Activated CD4-positive, alpha-beta T cell treated with anti-CD3 and anti-CD28 coated beads for 48 hours (primary cell): ENCODE measurements around the gene C4B.
"Not testable (repeated sequence)": the region's sequence is repeated elsewhere in the genome, so short reads cannot be mapped to it uniquely, and the experiment has no call there.

Source experiments
- DNase-seq: peaks from one replicate; pipeline ENCODE4 v3.0.0-alpha.2; 2020

C4B gene

DNA sequence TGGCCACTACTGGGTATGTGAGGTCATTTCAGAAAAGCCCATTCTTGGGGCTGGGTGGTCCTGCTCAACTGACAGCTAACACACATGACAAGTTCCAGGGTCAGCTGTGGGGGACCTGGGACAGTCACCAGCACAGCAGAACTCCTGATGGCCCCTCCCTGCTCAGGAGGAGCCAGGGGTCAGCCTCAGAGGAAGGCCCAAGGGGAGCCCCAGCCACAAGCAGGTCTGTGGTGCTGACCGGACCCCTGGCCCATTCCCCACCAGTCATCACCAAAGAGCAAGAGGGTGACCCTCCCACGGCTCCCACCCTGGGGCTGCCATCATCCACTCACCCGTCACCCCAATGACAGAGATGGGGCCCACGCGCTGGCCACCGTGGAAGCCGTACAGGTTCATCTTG lies 41.7 kb downstream of the C4B start:
- DNase-seq: no peak

- no peak for DNase-seq
Measured at GRCh38 chr6:32057966-32058365, 43.4 kb downstream of the C4B start.

- no peak for DNase-seq
Measured at GRCh38 chr6:32058511-32058963, 43.9 kb downstream of the C4B start.

DNA sequence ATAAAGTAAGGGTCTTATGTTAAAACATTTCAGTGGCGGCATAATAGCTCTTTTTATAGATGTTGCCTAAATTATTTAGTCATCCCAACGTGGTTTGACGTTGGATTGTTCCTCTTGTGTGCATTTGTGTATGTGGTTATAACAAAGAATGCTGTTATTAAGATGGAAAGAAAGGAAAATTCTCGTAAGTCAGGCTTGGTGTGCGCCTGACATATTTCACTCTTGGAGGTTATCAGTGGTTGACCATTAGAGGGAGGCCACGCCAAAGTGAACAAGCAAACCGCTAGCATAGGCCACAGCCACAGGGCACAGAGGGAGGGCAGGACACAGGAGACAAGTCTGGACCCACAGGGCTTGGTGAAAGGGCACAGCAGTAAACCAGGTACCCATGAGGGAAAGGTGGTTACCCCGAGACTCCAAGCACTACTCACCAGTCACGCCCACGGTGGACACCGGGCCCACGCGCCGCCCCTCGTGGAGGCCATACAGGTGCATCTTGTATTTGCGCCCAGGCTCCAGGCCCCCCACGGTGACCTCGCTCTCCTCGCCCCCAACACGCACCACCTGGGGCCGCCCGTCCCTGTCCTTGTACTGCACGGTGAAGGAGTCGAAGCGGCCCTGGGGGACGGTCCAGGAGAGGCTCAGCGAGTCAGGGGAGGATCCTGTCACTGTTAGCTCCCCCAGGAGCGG lies 46.5 kb downstream of the C4B start:
- DNase-seq: no peak

DNA sequence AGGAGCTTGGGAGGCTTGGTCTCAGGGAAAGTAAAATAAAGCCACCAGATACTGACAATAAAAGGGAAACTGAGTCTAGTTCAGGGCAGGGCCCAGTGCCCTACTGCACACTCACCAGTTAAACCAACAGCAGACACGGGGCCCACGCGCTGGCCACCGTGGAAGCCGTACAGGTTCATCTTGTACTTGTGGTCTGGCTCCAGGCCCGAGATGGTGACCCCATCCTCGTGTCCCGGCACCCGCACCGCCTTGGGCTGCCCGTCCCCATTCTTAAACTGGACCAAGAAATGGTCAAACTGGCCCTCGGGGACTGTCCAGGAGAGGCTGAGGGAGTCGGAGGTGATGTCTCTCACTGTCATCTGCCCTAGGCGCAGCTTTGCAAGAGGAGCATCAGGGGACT lies 50.1 kb downstream of the C4B start:
- DNase-seq: no peak

- DNase-seq: not testable (repeated sequence)
Measured at GRCh38 chr6:32067521-32067920, 52.9 kb downstream of the C4B start.

DNA sequence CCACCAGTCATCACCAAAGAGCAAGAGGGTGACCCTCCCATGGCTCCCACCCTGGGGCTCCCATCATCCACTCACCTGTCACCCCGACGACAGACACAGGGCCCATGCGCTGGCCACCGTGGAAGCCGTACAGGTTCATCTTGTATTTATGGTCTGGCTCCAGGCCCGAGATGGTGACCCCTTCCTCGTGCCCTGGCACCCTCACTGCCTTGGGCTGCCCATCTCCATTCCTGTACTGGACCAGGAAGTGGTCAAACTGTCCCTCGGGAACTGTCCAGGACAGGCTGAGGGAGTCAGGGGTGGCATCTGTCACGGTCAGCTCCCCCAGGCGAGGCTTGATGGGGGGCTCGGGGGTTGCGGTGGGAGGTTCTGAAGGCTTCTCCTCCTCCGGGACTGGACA lies 53.7 kb downstream of the C4B start:
- not testable (repeated sequence) for DNase-seq

DNA sequence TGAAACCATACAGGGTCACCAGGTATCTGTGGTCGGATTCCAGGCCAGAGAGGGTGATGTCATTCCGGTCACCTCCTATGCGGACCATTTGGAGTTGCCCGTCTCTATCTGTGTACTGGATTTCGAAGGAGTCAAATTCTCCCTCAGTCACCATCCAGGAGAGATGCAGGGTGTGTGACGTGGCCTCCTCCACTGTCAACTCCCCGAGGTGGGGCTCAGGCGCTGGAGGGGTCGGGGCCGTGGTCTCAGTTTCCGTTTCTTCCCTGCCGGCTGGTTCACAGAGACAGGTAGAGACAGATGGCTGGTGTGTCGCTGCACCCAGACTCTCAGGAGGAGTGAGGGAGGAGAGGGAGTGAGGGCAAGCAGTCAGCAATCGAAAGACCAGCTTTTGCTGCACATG lies 54.3 kb downstream of the C4B start:
- DNase-seq: no peak

DNA sequence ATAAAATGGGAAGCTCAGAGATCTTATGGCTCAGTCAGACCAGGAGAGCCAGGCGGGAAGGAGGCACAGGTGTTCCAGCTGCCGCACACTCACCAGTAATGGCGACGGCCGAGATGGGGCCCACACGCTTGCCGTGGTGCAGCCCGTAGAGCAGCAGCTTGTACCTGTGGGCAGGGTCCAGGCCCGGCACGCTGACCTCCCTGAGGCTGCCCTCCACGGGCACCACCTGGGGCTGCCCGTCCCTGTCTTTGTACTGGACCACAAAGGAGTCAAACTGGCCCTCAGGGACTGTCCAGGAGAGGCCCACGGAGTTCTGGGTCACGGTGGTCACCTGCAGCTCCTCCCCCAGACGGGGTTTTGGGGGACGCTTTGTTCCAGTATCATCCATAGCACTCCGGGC lies 54.9 kb downstream of the C4B start:
- no peak for DNase-seq

- no peak for DNase-seq
Measured at GRCh38 chr6:32069878-32070515, 55.4 kb downstream of the C4B start.

DNA sequence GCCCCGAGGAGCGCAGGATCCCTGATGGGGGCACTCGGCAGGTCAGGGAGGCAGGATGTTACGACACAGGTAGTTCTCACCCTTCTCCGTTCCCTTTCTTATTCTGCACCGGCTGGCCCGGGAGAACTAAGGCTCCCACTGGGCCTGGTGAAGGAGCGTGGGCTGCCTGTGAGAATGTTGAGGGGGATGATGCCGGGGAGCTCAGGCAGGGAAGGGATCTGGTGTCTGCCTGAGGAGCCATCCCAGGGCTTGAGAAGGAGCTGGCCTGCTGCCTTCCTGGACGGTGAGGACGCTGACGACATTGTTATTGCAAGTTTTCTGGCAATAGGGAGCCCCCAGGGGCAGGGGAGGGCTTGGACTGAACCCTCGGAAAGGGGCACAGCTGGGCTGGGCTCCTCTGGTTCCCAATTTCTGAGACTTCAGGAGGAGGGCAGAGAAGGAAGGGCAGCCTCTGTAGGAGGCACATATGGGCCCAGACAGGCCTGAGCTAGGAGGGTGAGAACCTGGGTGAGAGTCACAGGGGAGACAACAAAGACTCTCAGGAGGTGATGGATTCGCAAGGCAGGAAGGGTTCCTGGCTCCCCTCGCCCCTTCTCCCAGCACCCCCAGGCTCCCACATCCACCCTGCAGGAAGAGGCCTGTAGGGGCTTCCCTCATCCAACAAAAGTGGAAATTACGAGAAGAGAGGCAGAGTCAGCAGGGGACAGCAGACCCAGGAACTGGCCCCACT lies 56.4 kb downstream of the C4B start:
- DNase-seq: no peak

DNA sequence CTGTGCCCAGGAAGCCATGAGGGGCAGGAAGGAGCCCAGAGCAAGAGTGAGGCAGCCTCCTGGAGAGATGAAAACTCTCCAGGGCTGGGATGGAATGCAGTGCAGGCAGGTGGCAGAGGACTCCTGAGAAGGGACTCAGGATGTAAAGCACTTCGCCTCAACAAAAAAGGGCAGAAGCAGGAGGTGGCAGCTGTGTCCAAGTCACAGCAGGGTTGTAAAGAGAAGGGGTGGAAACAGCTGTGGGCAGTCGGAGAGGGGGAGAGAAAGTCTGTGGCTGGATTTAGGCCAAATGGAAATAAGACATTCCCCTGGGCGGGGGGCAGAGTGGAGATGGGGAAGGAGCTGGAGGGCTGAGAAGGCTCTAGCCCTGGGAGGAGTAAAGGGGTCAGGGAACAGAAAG lies 58.5 kb downstream of the C4B start:
- DNase-seq: no peak

DNA sequence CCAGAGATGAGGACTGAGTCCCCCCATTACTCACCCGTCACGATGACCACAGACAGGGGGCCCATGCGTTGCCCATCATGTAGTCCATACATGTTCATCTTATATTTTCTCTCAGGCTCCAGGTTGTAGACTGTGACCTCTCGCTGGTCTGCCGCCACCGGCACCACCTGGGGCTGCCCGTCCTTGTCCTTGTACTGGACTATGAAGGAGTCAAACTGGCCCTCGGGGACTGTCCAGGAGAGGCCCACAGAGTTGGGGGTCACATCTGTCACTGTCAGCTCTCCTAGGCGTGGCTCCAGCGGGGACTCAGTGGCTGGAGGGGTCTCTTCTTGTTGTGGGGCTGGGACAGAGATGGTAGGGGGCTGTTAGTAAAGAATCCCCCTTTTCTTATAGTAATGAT lies 59.0 kb downstream of the C4B start:
- no peak for DNase-seq

DNA sequence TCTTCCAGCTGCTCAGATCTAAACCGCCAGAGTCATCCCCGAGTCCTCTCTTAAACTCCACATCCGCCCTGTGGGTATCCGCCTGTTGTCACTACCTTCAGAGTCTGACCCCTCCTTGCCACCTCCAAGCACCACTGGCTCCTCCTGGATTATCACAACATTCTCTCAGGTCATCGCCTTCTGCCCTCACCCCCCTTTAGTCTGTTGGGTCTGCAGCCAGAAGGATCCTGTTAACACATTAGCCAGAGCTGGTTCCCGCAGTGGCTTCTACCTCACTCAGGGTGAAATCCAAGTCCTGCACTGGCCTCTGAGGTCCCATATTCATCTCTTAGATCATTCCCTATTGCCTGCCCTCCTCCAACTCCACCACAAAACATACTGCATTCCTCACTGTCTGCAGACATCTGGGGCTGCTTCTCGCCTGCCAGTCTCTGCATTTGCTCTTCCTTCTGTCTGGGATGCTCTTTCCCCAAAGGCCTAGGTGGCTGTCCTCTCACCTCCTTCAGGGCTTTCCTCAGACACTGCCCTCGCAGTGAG lies 60.5 kb downstream of the C4B start:
- DNase-seq: no peak

- DNase-seq: no peak
Measured at GRCh38 chr6:32075781-32076180, 61.2 kb downstream of the C4B start.

DNA sequence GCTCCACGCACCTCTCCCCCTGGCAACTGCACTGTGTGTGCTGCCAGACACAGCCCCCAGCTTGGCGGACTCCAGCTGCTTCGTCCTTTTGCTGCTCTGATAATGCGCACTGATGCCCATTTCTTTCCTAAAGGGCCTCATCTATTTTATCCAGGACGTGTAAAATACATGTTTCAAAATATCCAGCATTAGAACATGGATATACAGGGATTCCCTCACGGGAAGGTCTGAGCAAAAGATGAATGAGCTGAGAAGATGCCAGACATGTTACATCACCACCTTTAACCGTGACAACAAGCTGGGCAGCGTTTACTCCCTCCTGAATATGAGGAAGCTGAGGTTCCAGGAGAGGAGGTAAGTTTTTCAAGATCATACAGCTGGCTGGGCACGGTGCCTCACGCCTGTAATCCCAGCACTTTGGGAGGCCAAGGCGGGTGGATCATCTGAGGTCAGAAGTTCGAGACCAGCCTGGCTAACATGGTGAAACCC lies 61.8 kb downstream of the C4B start:
- DNase-seq: no peak

GRCh38 chr6:32079566-32080290 lies 65.1 kb downstream of the C4B start:
- no peak for DNase-seq

- DNase-seq: no peak
Measured at GRCh38 chr6:32081168-32081990, 66.8 kb downstream of the C4B start.

- DNase-seq: no peak
Measured at GRCh38 chr6:32082478-32082877, 67.9 kb downstream of the C4B start.

- no peak for DNase-seq
Measured at GRCh38 chr6:32082935-32083334, 68.3 kb downstream of the C4B start.

DNA sequence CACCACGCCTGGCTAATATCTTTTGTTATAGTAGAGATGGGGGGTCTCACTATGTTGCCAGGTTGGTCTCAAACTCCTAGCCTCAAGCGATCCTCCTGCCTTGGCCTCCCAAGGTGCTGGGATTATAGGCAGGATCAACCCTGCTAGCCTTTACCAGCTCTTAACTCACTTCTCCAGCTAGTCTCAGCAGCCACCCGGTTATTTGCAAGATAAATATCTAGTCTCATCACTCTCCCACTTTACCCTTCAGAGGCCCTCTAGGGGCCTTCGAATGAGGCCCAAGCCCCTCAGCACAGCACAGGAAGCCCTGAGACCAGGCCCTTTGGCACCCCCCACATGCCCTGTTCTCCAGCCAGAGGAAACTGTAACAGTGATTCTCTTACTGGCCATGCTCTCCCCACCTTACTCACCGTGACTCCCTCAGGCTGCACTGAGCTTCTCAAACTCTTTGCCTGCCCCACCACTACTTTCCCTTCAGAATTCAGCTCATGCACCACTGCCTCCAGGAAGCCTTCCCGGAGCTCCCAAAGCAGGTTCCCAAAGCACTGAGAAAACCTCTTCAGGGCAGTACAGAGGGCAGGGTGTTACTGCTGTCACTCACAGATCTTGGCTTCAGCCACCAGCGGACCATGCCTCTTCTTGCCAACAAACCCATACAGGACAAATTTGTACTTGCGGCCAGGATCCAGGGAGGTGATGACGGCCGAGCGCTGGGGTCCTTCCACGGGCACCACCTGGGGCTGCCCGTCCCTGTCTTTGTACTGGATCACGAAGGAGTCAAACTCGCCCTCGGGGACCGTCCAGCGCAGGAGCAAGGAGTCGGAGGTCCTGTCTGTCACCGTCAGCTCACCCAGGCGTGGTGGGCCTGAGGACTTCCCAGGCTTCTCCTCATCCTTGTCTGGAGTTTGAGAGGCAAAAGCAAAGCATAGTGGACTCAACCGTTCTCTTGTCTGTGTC lies 69.5 kb downstream of the C4B start:
- no peak for DNase-seq
